ENCODE results near the gene TUBB1. TPM values are rescaled to one million over a fixed set of nuclear protein-coding genes. Genes with fewer than 3 reads are reported as not detected.
A peak's percentile ranks its signal among the peaks of the same experiment; 100 is the strongest.

Gene TUBB1
- total and polyA plus RNA-seq, 2 of the 13 experiments (the other 11 are each of a cell fraction or from before 2014, with no cell fraction given) = 0.11 to 57.6 TPM

- TF ChIP-seq ZNF75D (CRISPR knock-in tag; IDR thresholded peaks at IDR 0.05; ENCODE audit: borderline replicate concordance) = no peak
- no peak for TF ChIP-seq NAIF1 (CRISPR knock-in tag; IDR thresholded peaks at IDR 0.05; ENCODE audit: borderline replicate concordance)
- 0 out of 2 replicates have a peak, but pooled peaks have one; percentile 20 for TF ChIP-seq NFKB2 (CRISPR knock-in tag; IDR thresholded peaks at IDR 0.05; ENCODE audit: borderline replicate concordance)
- TF ChIP-seq KDM4B (CRISPR knock-in tag; IDR thresholded peaks at IDR 0.05) = no peak
- TF ChIP-seq NFYB (CRISPR knock-in tag; IDR thresholded peaks at IDR 0.05) = no peak
- TF ChIP-seq KLF9 (CRISPR knock-in tag; IDR thresholded peaks at IDR 0.05; ENCODE audit: low read depth) = no peak
- no peak for TF ChIP-seq ZNF891 (CRISPR knock-in tag; IDR thresholded peaks at IDR 0.05)
- TF ChIP-seq ZNF496 (CRISPR knock-in tag; IDR thresholded peaks at IDR 0.05; ENCODE audit: insufficient replicate concordance) = no peak
Observed at GRCh38 chr20:59002388-59002787, 16.8 kb upstream of the TUBB1 start (continued).

- in situ Hi-C loops (cut with HindIII; ENCODE audit: extremely low pct_ligation_motif_present, low pct_unique_long_range_greater_than_20kb) (no loop called here), intact Hi-C loops (cut with micrococcal nuclease; ENCODE audit: unreplicated experiment) (no loop called here)
- WGBS (ENCODE audit: low lambda C conversion rate) = 12% methylated on average over 17 of the region's 17 CpGs
- ChIA-PET CTCF (ENCODE audit: low intra/inter-chr PET ratio, low total read pairs) (no interaction called here), POLR2A (interaction anchor here (0.8 to 1.8 kb wide), 6 partner anchors 8 to 29 kb away, joined by 4 to 11 read pairs (median 6); partner anchors contain the start of gene ATP5F1E)
- Histone ChIP-seq H2AFZ (ENCODE audit: low read length) (peak overlapping the region; percentile 44), H3K9ac (ENCODE audit: insufficient read depth, low read depth, low read length) (no peak overlapping the region; the same call in 1 of the 2 replicates), H4K20me1 (ENCODE audit: insufficient read depth, low read length) (no peaks in the 10 kb centered on the region), H3K27me3 (ENCODE audit: control insufficient read depth in 1 of 2, insufficient read depth in 2 of 2, low read length in 2 of 2) (peaks cover 2 to 27% of the 10 kb centered on the region in 2 experiments), H3K9me3 (ENCODE audit: low read length) (no peaks in the 10 kb centered on the region), H3K4me3 (replicated peaks in 1 of 3; ENCODE audit: insufficient read depth in 1 of 3, low read depth in 2 of 3, low read length in 3 of 3) (peak overlapping the region; percentile 43 to 73 (median 50)), H3K27ac (ENCODE audit: extremely low read length, insufficient read depth, low read length) (no peak overlapping the region), H3K4me2 (ENCODE audit: low read depth, low read length) (peak overlapping the region; percentile 90), H3K79me2 (ENCODE audit: insufficient read depth, low read length) (no peaks in the 10 kb centered on the region), H3K36me3 (replicated peaks in 1 of 2; ENCODE audit: control insufficient read depth in 1 of 2, insufficient read depth in 2 of 2, low read length in 2 of 2) (no peaks in the 10 kb centered on the region), H3K4me1 (ENCODE audit: insufficient read depth, low read length) (peaks cover 66% of the 10 kb centered on the region)
- peak; percentile 48 for ATAC-seq
- FAIRE-seq = no peak
- BruUV-seq (replicated peaks) = no TSS peak
- DNase-seq (ENCODE audit: low spot score) = no peak
- TF ChIP-seq HES4 (CRISPR knock-in tag; IDR thresholded peaks at IDR 0.05; ENCODE audit: borderline replicate concordance) (peak; percentile 5; the same call in 1 of the 2 replicates), ZMYM3 (CRISPR knock-in tag; IDR thresholded peaks at IDR 0.05) (0 out of 2 replicates have a peak, but pooled peaks have one; percentile 25), ZNF274 (CRISPR knock-in tag; IDR thresholded peaks at IDR 0.05) (0 out of 2 replicates have a peak, but pooled peaks have one; percentile 15), SMAD9 (CRISPR knock-in tag; IDR thresholded peaks at IDR 0.05) (no peak), ZMYM2 (CRISPR knock-in tag; IDR thresholded peaks at IDR 0.05) (no peak), ZNF296 (CRISPR knock-in tag; conservative IDR thresholded peaks at IDR 0.05) (0 out of 2 replicates have a peak, but pooled peaks have one; percentile 42), ZNF251 (CRISPR knock-in tag; IDR thresholded peaks at IDR 0.05) (no peak), MXD3 (CRISPR knock-in tag; IDR thresholded peaks at IDR 0.05) (peak; percentile 21; the same call in 1 of the 2 replicates), ZNF263 (CRISPR knock-in tag; IDR thresholded peaks at IDR 0.05) (peak; percentile 9; the same call in 1 of the 2 replicates), GATAD1 (CRISPR knock-in tag; IDR thresholded peaks at IDR 0.05) (peak; percentile 12; the same call in 1 of the 2 replicates), KDM2A (CRISPR knock-in tag; IDR thresholded peaks at IDR 0.05; ENCODE audit: borderline replicate concordance, low read depth) (0 out of 2 replicates have a peak, but pooled peaks have one; percentile 27), ZNF574 (CRISPR knock-in tag; IDR thresholded peaks at IDR 0.05) (0 out of 2 replicates have a peak, but pooled peaks have one; percentile 41), AKAP8 (CRISPR knock-in tag; IDR thresholded peaks at IDR 0.05) (no peak), ZNF556 (CRISPR knock-in tag; IDR thresholded peaks at IDR 0.05; ENCODE audit: borderline replicate concordance) (no peak)
Observed at GRCh38 chr20:59002874-59003399, 16.3 kb upstream of the TUBB1 start.
